ENCODE measurements around the gene NEK1.

NEK1 gene

DNA sequence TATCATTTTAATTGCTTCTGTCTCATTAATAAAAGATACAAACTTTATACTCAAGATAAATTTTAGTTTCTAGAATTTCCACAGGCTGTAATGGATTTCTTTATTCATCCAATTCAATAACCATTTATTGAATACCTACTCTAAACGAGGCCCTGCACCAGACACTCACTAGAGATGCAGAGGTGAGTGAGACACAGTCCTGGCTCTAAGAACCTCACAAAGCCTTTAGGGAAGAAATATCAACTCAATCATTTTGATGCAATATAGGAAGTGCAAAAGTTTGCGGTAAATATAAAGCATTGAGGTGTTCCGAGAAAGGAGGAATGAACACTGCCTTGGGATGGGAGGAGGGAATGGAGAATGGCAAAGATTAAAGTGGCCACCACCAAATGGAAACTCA is 260.0 kb downstream of the NEK1 start:
- DNase-seq (ENCODE audit: low read depth in 2 of 2): no peak
- TF ChIP-seq, protein P1, sequence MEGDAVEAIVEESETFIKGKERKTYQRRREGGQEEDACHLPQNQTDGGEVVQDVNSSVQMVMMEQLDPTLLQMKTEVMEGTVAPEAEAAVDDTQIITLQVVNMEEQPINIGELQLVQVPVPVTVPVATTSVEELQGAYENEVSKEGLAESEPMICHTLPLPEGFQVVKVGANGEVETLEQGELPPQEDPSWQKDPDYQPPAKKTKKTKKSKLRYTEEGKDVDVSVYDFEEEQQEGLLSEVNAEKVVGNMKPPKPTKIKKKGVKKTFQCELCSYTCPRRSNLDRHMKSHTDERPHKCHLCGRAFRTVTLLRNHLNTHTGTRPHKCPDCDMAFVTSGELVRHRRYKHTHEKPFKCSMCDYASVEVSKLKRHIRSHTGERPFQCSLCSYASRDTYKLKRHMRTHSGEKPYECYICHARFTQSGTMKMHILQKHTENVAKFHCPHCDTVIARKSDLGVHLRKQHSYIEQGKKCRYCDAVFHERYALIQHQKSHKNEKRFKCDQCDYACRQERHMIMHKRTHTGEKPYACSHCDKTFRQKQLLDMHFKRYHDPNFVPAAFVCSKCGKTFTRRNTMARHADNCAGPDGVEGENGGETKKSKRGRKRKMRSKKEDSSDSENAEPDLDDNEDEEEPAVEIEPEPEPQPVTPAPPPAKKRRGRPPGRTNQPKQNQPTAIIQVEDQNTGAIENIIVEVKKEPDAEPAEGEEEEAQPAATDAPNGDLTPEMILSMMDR (IDR thresholded peaks at IDR 0.05; ENCODE audit: low read depth, low read length): no peak

DNA sequence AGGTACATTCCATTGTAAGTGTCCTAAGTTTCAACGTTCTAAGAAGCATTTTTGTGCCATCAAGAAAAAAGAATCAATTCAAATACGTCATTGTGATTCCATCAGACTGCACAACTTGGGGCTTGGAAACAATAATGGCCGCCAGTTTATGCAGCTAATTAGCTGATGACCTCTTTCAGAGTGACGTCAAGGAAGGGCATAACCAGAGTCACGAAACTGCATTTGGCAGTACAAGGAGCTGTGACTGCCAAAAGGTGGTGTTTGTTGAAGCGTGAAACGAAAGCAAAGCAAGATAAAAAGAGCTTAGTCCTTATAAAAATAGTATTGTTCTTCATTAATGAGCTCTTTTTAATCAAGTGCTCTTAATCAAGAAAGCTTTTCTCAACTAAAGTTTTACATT is 260.5 kb downstream of the NEK1 start:
- peak; percentile 25 to 85 for DNase-seq (ENCODE audit: low read depth in 2 of 2)
- TF ChIP-seq, protein P1 (IDR thresholded peaks at IDR 0.05; ENCODE audit: low read depth, low read length): no peak
- H3K4me3 ChIP-seq (replicated peaks in 1 of 2; ENCODE audit: low read depth in 2 of 2, low read length in 2 of 2): no peak overlapping the region

More for the DNA sequence above, 260.0 kb downstream of the NEK1 start:
- no peak overlapping the region for H3K4me3 ChIP-seq (replicated peaks in 1 of 2; ENCODE audit: low read depth in 2 of 2, low read length in 2 of 2)

DNA sequence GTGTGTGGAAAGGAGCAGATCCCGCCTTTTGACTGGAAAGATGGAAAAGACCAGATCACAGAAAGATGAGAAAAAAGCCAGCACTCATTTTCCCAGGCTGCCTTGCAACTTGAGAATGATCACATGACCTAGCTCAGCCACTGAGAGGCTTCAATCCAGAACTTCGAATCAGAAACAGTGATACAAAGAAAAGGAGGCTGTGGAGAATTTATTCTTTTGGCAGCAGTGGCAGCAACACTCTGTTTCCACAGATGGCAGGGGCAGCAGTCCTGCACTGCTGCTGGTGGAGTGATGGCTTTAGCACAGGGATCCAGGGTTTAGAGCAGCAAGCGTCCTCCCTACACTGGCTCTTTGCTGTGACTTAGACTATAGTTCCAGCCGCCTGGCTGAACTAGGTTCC is 263.8 kb downstream of the NEK1 start:
- TF ChIP-seq, protein P1 (IDR thresholded peaks at IDR 0.05; ENCODE audit: low read depth, low read length): no peak
- DNase-seq (ENCODE audit: low read depth in 2 of 2): no peak
- H3K4me3 ChIP-seq (replicated peaks in 1 of 2; ENCODE audit: low read depth in 2 of 2, low read length in 2 of 2): no peak overlapping the region

- no peak for DNase-seq (ENCODE audit: low read depth in 2 of 2)
- TF ChIP-seq, protein P1 (IDR thresholded peaks at IDR 0.05; ENCODE audit: low read depth, low read length): no peak
- H3K4me3 ChIP-seq (replicated peaks in 1 of 2; ENCODE audit: low read depth in 2 of 2, low read length in 2 of 2): no peak overlapping the region
Observed at GRCh38 chr4:169346840-169347239, 265.5 kb downstream of the NEK1 start.

DNA sequence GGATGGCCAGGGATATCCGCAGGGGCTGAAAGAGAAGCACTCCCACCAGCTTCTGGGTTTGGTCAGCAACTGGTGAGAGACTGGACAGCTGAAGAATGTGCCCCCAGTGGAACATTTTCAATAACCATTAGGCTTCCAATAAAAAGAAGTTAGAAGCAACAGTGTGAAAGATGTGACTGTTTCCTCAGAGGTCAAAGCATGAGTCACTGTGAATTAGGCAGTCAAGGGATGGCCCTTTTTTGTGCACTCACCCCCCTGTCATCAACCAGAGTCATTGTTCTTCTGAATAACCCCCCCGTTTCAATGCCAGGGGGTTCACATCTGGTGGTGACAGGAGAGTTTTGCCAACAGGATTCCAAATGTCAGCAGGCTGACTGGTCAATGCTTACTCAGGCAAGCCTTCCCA is 267.1 kb downstream of the NEK1 start:
- peak; percentile 65 to 67 for DNase-seq (ENCODE audit: low read depth in 2 of 2)
- no peak overlapping the region for H3K4me3 ChIP-seq (replicated peaks in 1 of 2; ENCODE audit: low read depth in 2 of 2, low read length in 2 of 2)
- TF ChIP-seq, protein P1 (IDR thresholded peaks at IDR 0.05; ENCODE audit: low read depth, low read length): no peak

All from cardiac fibroblast (primary cell).